ENCODE results near the gene NKX3-2. TPM values are rescaled to one million over a fixed set of nuclear protein-coding genes. Genes with fewer than 3 reads are reported as not detected.

The NKX3-2 gene
- total and polyA plus RNA-seq, 2 of the 4 experiments (the other 2 are of a cell fraction), result 0.05 TPM; not detected in 1

DNA sequence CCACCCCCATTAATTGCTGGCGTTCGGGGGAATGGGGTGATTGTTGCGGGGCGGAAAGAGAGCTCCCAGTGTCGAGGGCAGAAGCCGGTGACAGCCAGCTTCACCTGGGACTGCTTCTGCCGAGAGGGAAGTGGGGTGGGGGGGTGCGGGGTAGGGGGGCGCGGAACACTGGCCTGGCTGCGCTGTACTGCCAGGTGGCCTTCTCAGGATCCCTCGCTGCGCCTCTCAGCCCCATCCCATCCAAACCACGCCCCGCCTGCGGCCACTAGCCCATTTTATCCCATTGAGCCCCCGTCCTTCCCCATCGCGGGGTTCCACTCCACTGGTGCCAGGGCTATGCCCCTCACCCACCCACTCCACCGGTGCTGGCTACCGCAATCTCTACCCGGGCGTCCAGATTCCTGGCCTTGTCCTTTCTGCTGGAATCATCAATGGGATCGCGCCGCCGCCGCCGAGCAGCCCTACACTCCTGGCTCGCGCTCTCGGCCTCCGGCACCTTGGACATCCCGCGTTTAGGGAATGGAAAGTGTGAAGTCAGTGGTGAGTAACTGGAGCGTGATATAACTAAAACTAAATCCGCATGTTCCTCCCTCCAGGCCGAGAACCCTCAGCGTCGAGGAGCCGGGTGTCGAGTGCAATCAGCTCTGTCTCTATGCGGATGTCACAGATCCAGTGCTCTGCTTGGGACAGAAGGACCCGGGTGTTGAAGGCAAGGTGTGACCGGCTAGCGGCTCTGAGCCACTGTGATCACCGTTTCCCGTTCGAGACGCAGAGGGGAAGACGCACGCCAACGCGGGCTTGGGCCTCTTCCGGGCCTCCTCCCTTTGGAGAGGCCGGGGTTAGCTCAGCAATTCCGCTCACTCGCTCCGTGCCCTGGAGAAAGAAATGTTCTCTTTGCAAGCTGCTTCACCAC lies 20.5 kb downstream of the NKX3-2 start (continued):
- TF ChIP-seq CEBPB (IDR thresholded peaks at IDR 0.05; ENCODE audit: low read depth, low read length), result no peak

DNA sequence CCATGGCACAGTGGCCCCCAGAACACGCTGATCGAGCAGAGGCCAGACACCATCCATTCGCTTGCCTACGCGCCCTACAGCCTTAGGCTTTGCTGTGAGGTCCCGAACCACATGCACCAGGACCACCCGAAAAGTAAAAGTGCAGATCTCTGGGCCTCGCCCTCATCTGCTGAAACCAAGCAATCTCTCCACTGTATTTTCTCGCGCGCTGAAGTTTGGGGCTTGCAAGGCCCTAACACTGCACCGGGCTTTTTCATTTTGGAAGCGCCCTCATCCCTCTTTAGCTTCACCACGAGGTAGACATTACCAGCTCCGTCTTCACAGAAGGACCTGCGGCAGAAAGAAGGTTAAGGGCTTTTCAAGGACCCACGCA lies 21.2 kb downstream of the NKX3-2 start:
- TF ChIP-seq MAZ (IDR thresholded peaks at IDR 0.05; ENCODE audit: borderline replicate concordance, low read depth, low read length) (no peak), SMC3 (IDR thresholded peaks at IDR 0.05; ENCODE audit: low read depth, low read length) (no peak)
- Histone ChIP-seq H3K9ac (ENCODE audit: low read depth, low read length) (no peak overlapping the region), H3K9me1 (ENCODE audit: insufficient read depth, low read length) (no peaks in the 10 kb centered on the region), H3K4me2 (ENCODE audit: low read depth, low read length) (no peak overlapping the region), H2AK5ac (ENCODE audit: low read depth, low read length) (no peak overlapping the region), H2AK9ac (replicated peaks; ENCODE audit: low read depth, low read length, poor library complexity) (peak overlapping the region; percentile 60), H3K79me1 (ENCODE audit: low read depth in 1 of 2, low read length in 2 of 2) (no peaks in the 10 kb centered on the region), H2AFZ (replicated peaks; ENCODE audit: low read length, poor library complexity) (peak overlapping the region; percentile 27), H2BK120ac (ENCODE audit: low read depth, low read length) (no peak overlapping the region), H4K20me1 (ENCODE audit: insufficient read depth, low read length) (no peaks in the 10 kb centered on the region), H3K4ac (ENCODE audit: low read depth, low read length) (no peak overlapping the region), H3K14ac (replicated peaks; ENCODE audit: low read depth, low read length) (no peak overlapping the region), H3K56ac (ENCODE audit: extremely low read depth, insufficient read depth, low read length) (no peak overlapping the region), H3K4me3 (ENCODE audit: insufficient read depth, low read depth, low read length) (no peak overlapping the region), H4K5ac (ENCODE audit: low read depth, low read length) (no peak overlapping the region), H3K4me1 (ENCODE audit: control insufficient read depth, insufficient read depth, low read length) (no peaks in the 10 kb centered on the region), H3K27me3 (ENCODE audit: control insufficient read depth, insufficient read depth, low read length) (peaks cover 66% of the 10 kb centered on the region), H3K27ac (ENCODE audit: insufficient read depth, low read length) (no peak overlapping the region), H2BK5ac (ENCODE audit: low read depth, low read length, poor library complexity, severe bottlenecking) (no peak overlapping the region), H2BK20ac (ENCODE audit: low read depth, low read length) (no peak overlapping the region), H2BK15ac (ENCODE audit: low read depth, low read length) (no peak overlapping the region), H3K9me3 (ENCODE audit: control insufficient read depth, insufficient read depth, low read length) (peaks cover 15% of the 10 kb centered on the region), H3K23ac (ENCODE audit: low read depth, low read length) (no peak overlapping the region), H4K8ac (ENCODE audit: low read depth in 2 of 2, low read length in 2 of 2) (no peak overlapping the region), H3K18ac (ENCODE audit: low read depth, low read length) (no peak overlapping the region), H3K36me3 (ENCODE audit: control insufficient read depth, insufficient read depth, low read length) (no peaks in the 10 kb centered on the region), H4K91ac (ENCODE audit: insufficient read depth, low read depth, low read length) (no peak overlapping the region)
- WGBS, 2 experiments (ENCODE audit: extremely low coverage in 2 of 2, insufficient read length in 1 of 2), result 24% methylated on average over 15 of the region's 17 CpGs; no CpG with 5 or more reads in 1 of the 2 experiments
- ChIA-PET CTCF (no interaction called here), POLR2A (ENCODE audit: unreplicated experiment) (no interaction called here)
- BruUV-seq (replicated peaks), result no TSS peak
- in situ Hi-C loops (cut with MboI; ENCODE audit: low sequenced_read_pairs), result no loop called here
- no peak for ATAC-seq (ENCODE audit: low read depth)
- no peak for DNase-seq
- dilution Hi-C loops (cut with HindIII; ENCODE audit: low sequenced_read_pairs, unreplicated experiment), result no loop called here
- intact Hi-C loops (cut with micrococcal nuclease), result no loop called here
